K562 (cell line): ENCODE measurements around the gene ZSCAN2. TPM values are rescaled to one million over a fixed set of nuclear protein-coding genes. Genes with fewer than 3 reads are reported as not detected.
"Not testable (repeated sequence)": the region's sequence is repeated elsewhere in the genome, so short reads cannot be mapped to it uniquely, and the experiment has no call there.

Source experiments
- ATAC-seq: fragments of 200-7000 bp; cut with Tn5 transposase; 3 replicates; pipeline ENCODE4 v1.9.1; 2020; ENCODE audit warnings: moderate library complexity
- BruUV-seq: library from RNA; stranded (reverse); fragments of 400-500 nt; replicated peaks from 2 replicates; lab custom pipeline; 2021; lab: Mats Ljungman, UMichigan
- CTCF ChIA-PET: fragments of 300-600 bp; formaldehyde crosslinking; extraction: SDS; loops from one replicate; lab custom pipeline; 2021; ENCODE audit warnings: low intra/inter-chr PET ratio; lab: Yijun Ruan, JAX
- POLR2A ChIA-PET: fragments of 300-600, 350-650 bp; sonication (Branson Sonifier 250); formaldehyde crosslinking; extraction: SDS; loops from one replicate; lab custom pipeline; 2021; ENCODE audit warnings: antibody characterized with exemption, inconsistent platforms; lab: Yijun Ruan, JAX
- DNase-seq, 4 experiments: peaks; one replicate each; pipeline versions ENCODE4 v3.0.0 to v3.0.0-alpha.2; 2011 to 2018; ENCODE audit warnings: low spot score in 3 of 4, mixed read lengths in 3 of 4; ENCODE audit errors: extremely low read depth in 1 of 4
- FAIRE-seq: peaks from 2 replicates; lab custom pipeline; 2011; peaks lifted over from hg19 to GRCh38; lab: Jason Lieb, UNC
- H2AFZ ChIP-seq: 2 replicates; pipeline ENCODE4 v1.6.0; 2011; ENCODE audit warnings: low read depth, low read length, control low read depth, inconsistent platforms
- H3K27ac ChIP-seq: fragments of 200-600 bp; 3 replicates; pipeline ENCODE4 v1.8.0; 2011; ENCODE audit warnings: low read depth, mild to moderate bottlenecking, control low read depth, inconsistent platforms, low read length, moderate library complexity, mixed read lengths; ENCODE audit errors: extremely low read depth
- H3K27me3 ChIP-seq, 2 experiments: fragments of 300-600 bp in 1 of 2; 2 replicates in 1 of 2; 3 replicates in 1 of 2; pipeline versions ENCODE4 v1.6.0 to v1.8.0; 2011; ENCODE audit warnings: inconsistent platforms in 2 of 2, low read length in 2 of 2, mild to moderate bottlenecking in 1 of 2, mixed read lengths in 1 of 2, moderate library complexity in 1 of 2; ENCODE audit not compliant: control insufficient read depth in 2 of 2, insufficient read depth in 2 of 2
- H3K36me3 ChIP-seq: fragments of 300-600 bp; 3 replicates; pipeline ENCODE4 v1.8.0; 2011; ENCODE audit warnings: mild to moderate bottlenecking, low read length, inconsistent platforms; ENCODE audit not compliant: control insufficient read depth, insufficient read depth
- H3K4me1 ChIP-seq, 2 experiments: fragments of 200-600 bp in 1 of 2; replicated peaks in 1 of 2; 2 replicates in 1 of 2; 3 replicates in 1 of 2; pipeline versions ENCODE4 v1.5.1 to v1.8.0; 2011; ENCODE audit warnings: inconsistent platforms in 2 of 2, low read length in 2 of 2, mild to moderate bottlenecking in 1 of 2, mixed read lengths in 1 of 2, moderate library complexity in 1 of 2; ENCODE audit not compliant: control insufficient read depth in 2 of 2, insufficient read depth in 2 of 2
- H3K4me2 ChIP-seq: 2 replicates; pipeline ENCODE4 v1.6.1; 2011; ENCODE audit warnings: low read length, control low read depth, inconsistent platforms, mixed read lengths; ENCODE audit not compliant: insufficient read depth
- H3K4me3 ChIP-seq: fragments of 200-600 bp; sonication (generic), shearing (Covaris generic); 2 replicates; pipeline ENCODE4 v1.5.1; 2016; ENCODE audit warnings: control low read depth, inconsistent platforms
- H3K79me2 ChIP-seq: fragments of 200-600 bp; 3 replicates; pipeline ENCODE4 v1.8.0; 2011; ENCODE audit warnings: low read length, inconsistent platforms; ENCODE audit not compliant: control insufficient read depth, insufficient read depth
- H3K9ac ChIP-seq, 2 experiments: 2 replicates each; pipeline versions ENCODE4 v1.6.0 to v1.6.1; 2011; ENCODE audit warnings: low read depth in 2 of 2, low read length in 2 of 2, control low read depth in 1 of 2, inconsistent platforms in 1 of 2, mild to moderate bottlenecking in 1 of 2, mixed read lengths in 1 of 2; ENCODE audit not compliant: insufficient read depth in 1 of 2
- H3K9me1 ChIP-seq: one replicate; pipeline ENCODE4 v1.6.0; 2011; ENCODE audit warnings: inconsistent platforms, mild to moderate bottlenecking, low read length, moderate library complexity; ENCODE audit not compliant: control insufficient read depth, insufficient read depth
- H3K9me3 ChIP-seq: replicated peaks from 2 replicates; pipeline ENCODE4 v1.5.1; 2011; ENCODE audit warnings: low read depth, low read length, inconsistent platforms; ENCODE audit not compliant: control insufficient read depth, insufficient read depth
- H4K20me1 ChIP-seq: replicated peaks from 2 replicates; pipeline ENCODE4 v1.6.1; 2011; ENCODE audit warnings: low read length, inconsistent platforms, mixed read lengths; ENCODE audit not compliant: control insufficient read depth, insufficient read depth
- BACH1 ChIP-seq: fragments of 200-800 bp; sonication (Bioruptor generic); IDR thresholded peaks from 2 replicates; pipeline ENCODE4 v1.6.1; 2016; ENCODE audit warnings: missing genetic modification characterization, missing compliant biosample characterization
- ZNF695 ChIP-seq: fragments of 450-650 bp; formaldehyde crosslinking; IDR thresholded peaks from 2 replicates; pipeline ENCODE4 v1.4.0; 2020; ENCODE audit warnings: mild to moderate bottlenecking, moderate library complexity
- ZNF696 ChIP-seq: fragments of 250-450 bp; sonication (Bioruptor Pico); conservative IDR thresholded peaks from 2 replicates; pipeline ENCODE4 v1.4.0; 2020; ENCODE audit warnings: mild to moderate bottlenecking, moderate library complexity
- WGBS: fragments of 100-300 bp; shearing (Covaris generic); methylation state at CpG from one replicate; pipeline ENCODE4 v1.1.6; 2016; ENCODE audit warnings: low coverage, mixed read lengths; ENCODE audit not compliant: insufficient coverage; ENCODE audit errors: missing lambda C conversion rate; 5-methylcytosine and 5-hydroxymethylcytosine counted together
- in situ Hi-C: fragments of 300-500 bp; cut with MboI; formaldehyde crosslinking; loops from 4 replicates; pipeline ENCODE4 v1.15.0; 2018; ENCODE audit warnings: inconsistent platforms, mixed read lengths
- intact Hi-C: fragments of 100-400 bp; cut with micrococcal nuclease; formaldehyde crosslinking; loops from 2 replicates; pipeline ENCODE4 v1.14.2; 2022
- polyA plus RNA-seq, 8 experiments: library from polyadenylated mRNA; depleted of rRNA in 4 of 8; stranded (reverse) in 5 of 8; unstranded in 3 of 8; fragments of >200 nt; fragmentation: Nextera tagmentation in 2 of 8; fragmentation: Illumina TruSeq in 1 of 8; extraction: Ambion mirVana in 2 of 8; extraction: Trizol in 1 of 8; gene quantifications; 2 replicates each; pipeline versions ENCODE4 v1.2.1 to v1.2.3, GENCODE V29; 2011 to 2014; ENCODE audit warnings: inconsistent platforms in 1 of 8, missing spikeins in 1 of 8
- total RNA-seq, 7 experiments: library from RNA; depleted of rRNA in 6 of 7; stranded (reverse); fragments of >200 nt in 6 of 7; fragmentation: Illumina TruSeq in 2 of 7; extraction: Trizol in 2 of 7; gene quantifications; 2 replicates each; pipeline versions ENCODE4 v1.2.1 to v1.2.3, GENCODE V29; 2011 to 2021; ENCODE audit warnings: low replicate concordance in 1 of 7
- TF ChIP-seq, protein P1 (sequence below): fragments of 450-650 bp; formaldehyde crosslinking; IDR thresholded peaks from 2 replicates; pipeline ENCODE4 v1.4.0; 2022; ENCODE audit warnings: missing genetic modification characterization

Gene ZSCAN2
- total and polyA plus RNA-seq, 9 of the 15 experiments (the other 6 are each of a cell fraction or from before 2014, with no cell fraction given) = 1.7 to 14.2 (median 6.6) TPM

DNA sequence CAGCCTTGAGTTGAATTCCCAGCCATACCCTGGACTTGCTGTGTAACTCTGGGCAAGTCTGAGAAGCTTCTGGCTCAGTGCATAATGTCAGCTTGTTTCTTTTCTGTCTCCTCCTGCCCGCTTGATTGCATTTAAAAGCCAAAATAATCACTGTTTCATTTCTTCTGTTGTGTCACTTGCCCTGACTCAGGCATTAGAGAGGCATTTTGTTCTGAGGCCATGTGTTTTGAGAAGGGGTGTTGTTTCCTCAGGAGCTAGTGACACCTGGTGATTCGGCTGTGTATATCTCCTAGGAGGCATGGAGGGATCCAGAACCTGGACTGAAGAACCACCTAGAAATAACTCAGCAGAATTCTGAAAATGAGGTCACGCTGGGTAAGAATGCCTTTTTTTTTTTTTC, 37.3 kb downstream of the ZSCAN2 start (continued):
- TF ChIP-seq, protein P1, sequence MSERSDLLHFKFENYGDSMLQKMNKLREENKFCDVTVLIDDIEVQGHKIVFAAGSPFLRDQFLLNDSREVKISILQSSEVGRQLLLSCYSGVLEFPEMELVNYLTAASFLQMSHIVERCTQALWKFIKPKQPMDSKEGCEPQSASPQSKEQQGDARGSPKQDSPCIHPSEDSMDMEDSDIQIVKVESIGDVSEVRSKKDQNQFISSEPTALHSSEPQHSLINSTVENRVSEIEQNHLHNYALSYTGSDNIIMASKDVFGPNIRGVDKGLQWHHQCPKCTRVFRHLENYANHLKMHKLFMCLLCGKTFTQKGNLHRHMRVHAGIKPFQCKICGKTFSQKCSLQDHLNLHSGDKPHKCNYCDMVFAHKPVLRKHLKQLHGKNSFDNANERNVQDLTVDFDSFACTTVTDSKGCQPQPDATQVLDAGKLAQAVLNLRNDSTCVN (CRISPR knock-in tag) = no peak
- TF ChIP-seq BACH1 (tag) (no peak), ZNF695 (CRISPR knock-in tag) (no peak), ZNF696 (CRISPR knock-in tag) (no peak)

DNA sequence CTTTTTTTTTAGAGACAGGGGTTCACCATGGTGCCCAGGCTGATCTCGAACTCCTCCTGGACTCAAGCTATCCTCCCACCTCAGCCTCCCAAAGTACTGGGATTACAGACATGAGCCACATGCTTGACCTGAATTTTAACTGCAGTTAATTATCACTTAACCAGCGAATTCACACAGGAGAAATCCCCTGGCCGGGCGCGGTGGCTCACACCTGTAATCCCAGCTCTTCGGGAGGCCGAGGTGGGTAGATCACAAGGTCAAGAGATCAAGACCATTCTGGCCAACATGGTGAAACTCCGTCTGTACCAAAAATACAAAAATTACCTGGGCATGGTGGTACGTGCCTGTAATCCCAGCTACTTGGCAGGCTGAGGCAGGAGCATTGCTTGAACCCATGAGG, 41.1 kb downstream of the ZSCAN2 start:
- DNase-seq, H3K4me1 ChIP-seq, H3K27me3 ChIP-seq, H3K79me2 ChIP-seq, intact Hi-C loops, H3K9me3 ChIP-seq, H3K27ac ChIP-seq, H3K4me3 ChIP-seq, H4K20me1 ChIP-seq, FAIRE-seq, BruUV-seq, H3K9me1 ChIP-seq, ATAC-seq, in situ Hi-C loops, H3K9ac ChIP-seq, H3K4me2 ChIP-seq, CTCF ChIA-PET, H2AFZ ChIP-seq: not testable (repeated sequence)
- POLR2A ChIA-PET = interaction anchor here (0.6 to 1.6 kb wide), 5 partner anchors 10 to 169 kb away, joined by 3 to 4 read pairs (median 3); no protein-coding TSS in a partner anchor
- H3K36me3 ChIP-seq = peaks cover 82% of the 10 kb centered on the region
- WGBS = 86% methylated on average over 9 of the region's 9 CpGs
